Fibroblast of skin of right quadriceps (primary cell): ENCODE results near the gene TUT1.
A peak's percentile ranks its signal among the peaks of the same experiment; 100 is the strongest.
"Not testable (repeated sequence)": the region's sequence is repeated elsewhere in the genome, so short reads cannot be mapped to it uniquely, and the experiment has no call there.

Experiments used
- DNase-seq: peaks from one replicate; pipeline ENCODE4 v3.0.0-alpha.2; 2013

Gene TUT1

GRCh38 chr11:62604460-62605120, 13.3 kb upstream of the TUT1 start:
- DNase-seq: no peak

- no peak for DNase-seq
These were observed 12.5 kb upstream of the TUT1 start for GRCh38 chr11:62603776-62604299.

GRCh38 chr11:62603072-62603408, 11.7 kb upstream of the TUT1 start:
- DNase-seq: no peak

- peak; percentile 69 for DNase-seq
These were observed 11.1 kb upstream of the TUT1 start for GRCh38 chr11:62602141-62603071.

- DNase-seq: peak; percentile 97
These were observed 10.2 kb upstream of the TUT1 start, which contains the start of gene MTA2 for GRCh38 chr11:62601372-62602140. Gene MTA2 (minus strand): TSS chr11:62601865. CDS start chr11:62601450, 415 bp downstream.

GRCh38 chr11:62601122-62601371, 9.7 kb upstream of the TUT1 start:
- DNase-seq: peak; percentile 32

GRCh38 chr11:62600367-62601121, 9.2 kb upstream of the TUT1 start:
- no peak for DNase-seq

- DNase-seq: no peak
These were observed 8.6 kb upstream of the TUT1 start for GRCh38 chr11:62599901-62600300.

GRCh38 chr11:62599069-62599696, 7.9 kb upstream of the TUT1 start:
- peak; percentile 98 for DNase-seq

GRCh38 chr11:62595124-62595523, 3.8 kb upstream of the TUT1 start:
- no peak for DNase-seq

GRCh38 chr11:62593434-62594044, 2.2 kb upstream of the TUT1 start:
- DNase-seq: peak; percentile 68

GRCh38 chr11:62592989-62593421, 1.7 kb upstream of the TUT1 start:
- DNase-seq: no peak

- DNase-seq: no peak
These were observed 958 bp upstream of the TUT1 start for GRCh38 chr11:62592146-62592815.

- DNase-seq: no peak
These were observed 2.2 kb downstream of the TUT1 start for GRCh38 chr11:62588966-62589637.

- not testable (repeated sequence) for DNase-seq
These were observed 6.0 kb downstream of the TUT1 start for GRCh38 chr11:62585356-62585755.

GRCh38 chr11:62581735-62582134, 9.6 kb downstream of the TUT1 start:
- DNase-seq: not testable (repeated sequence)

- DNase-seq: no peak
These were observed 10.2 kb downstream of the TUT1 start for GRCh38 chr11:62580959-62581715.

GRCh38 chr11:62579252-62579651, 12.1 kb downstream of the TUT1 start:
- DNase-seq: no peak

GRCh38 chr11:62578541-62578940, 12.8 kb downstream of the TUT1 start:
- DNase-seq: no peak
